ENCODE data around the gene CCDC88C.

The CCDC88C gene

GRCh38 chr14:91284146-91284790, 133.4 kb downstream of the CCDC88C start:
- Mint-ChIP-seq H3K27ac (peak overlapping the region; percentile 91), H3K4me1 (peaks cover 20% of the 10 kb centered on the region), H3K9me3 (no peaks in the 10 kb centered on the region), H3K36me3 (peaks cover 21% of the 10 kb centered on the region), H3K27me3 (no peaks in the 10 kb centered on the region), H3K4me3 (no peak overlapping the region)

DNA sequence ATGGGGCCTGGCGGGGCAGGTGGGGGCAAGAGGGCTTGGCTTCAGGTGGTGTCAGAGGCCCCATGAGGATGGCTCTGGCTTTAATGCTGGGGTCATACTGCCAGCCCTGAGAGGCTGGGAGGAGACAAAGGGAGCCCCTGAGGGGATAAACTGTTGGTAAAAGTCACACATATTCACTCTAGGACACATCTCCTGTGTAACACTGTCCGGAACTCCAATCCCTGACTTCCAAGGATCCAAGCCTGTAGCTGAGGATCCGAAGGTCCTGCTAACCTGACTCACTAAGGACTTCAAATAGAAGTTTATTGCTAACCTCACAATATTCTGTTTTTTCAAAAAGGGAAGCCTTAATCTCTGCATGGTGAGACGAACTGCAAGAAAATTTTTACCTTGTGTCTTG, 134.0 kb downstream of the CCDC88C start:
- Mint-ChIP-seq H3K4me1 (peaks cover 20% of the 10 kb centered on the region), H3K27me3 (no peaks in the 10 kb centered on the region), H3K4me3 (no peak overlapping the region), H3K36me3 (peaks cover 21% of the 10 kb centered on the region), H3K27ac (no peak overlapping the region), H3K9me3 (no peaks in the 10 kb centered on the region)

DNA sequence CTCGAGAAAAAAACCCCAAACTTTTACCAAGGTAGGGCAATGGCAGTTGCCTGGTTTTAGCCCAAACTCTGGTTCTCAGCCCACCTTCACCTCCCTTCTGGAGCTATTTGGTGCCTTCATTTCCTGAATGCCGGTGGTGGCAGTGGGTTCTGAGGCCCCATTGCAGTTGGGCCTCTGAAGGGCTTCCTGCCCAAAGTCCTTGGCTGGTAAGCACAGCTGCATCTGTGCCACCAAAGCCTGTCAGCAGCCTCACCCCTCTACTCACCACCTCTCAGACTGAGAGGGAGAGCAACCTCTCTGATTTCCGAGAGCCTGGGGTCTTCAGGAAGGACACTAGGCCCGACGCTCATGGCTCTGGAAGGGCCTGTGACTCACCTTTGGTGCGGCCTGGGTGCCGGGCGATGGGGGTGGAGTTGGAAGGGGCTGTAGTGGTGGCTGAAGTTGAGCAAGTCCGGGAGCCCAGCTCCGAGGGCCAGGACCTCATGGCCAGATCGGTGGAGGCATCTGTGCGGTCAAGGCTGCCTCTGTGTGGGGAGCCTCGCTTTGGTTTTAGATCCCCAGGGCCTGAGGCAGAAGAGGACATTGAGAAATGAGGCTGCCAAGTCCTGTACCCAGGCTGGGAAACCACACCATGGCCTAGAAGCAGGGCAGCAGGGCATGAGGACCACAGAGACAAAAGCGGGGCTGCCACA, 134.5 kb downstream of the CCDC88C start:
- Mint-ChIP-seq H3K9me3 (no peaks in the 10 kb centered on the region), H3K4me1 (peaks cover 20% of the 10 kb centered on the region), H3K27me3 (no peaks in the 10 kb centered on the region), H3K4me3 (no peak overlapping the region), H3K36me3 (peaks cover 21% of the 10 kb centered on the region), H3K27ac (peak overlapping the region; percentile 91)

DNA sequence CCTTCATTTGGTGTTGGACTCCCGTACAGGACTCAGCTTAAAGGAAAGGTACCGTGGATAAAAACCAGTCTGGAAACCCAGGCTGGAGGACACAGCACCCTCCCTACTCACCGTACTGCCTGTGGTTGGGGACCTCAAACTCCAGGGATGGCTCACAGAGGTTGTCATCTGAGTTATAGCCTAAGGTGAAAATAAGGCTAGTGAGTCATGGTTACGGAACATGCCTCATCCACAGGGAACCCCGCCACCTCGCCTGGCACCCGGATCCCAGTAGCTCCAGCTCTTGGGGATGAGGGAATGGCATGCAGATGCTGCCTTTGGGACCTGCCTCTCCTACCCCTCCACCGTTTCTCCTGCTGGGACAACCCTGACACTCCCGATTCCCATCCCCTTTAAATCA, 136.3 kb downstream of the CCDC88C start:
- peaks cover 17% of the 10 kb centered on the region for H3K4me1 Mint-ChIP-seq
- H3K4me3 Mint-ChIP-seq: no peak overlapping the region
- peaks cover 19% of the 10 kb centered on the region for H3K36me3 Mint-ChIP-seq
- peak overlapping the region; percentile 35 for H3K27ac Mint-ChIP-seq
- no peaks in the 10 kb centered on the region for H3K27me3 Mint-ChIP-seq
- H3K9me3 Mint-ChIP-seq: no peaks in the 10 kb centered on the region

DNA sequence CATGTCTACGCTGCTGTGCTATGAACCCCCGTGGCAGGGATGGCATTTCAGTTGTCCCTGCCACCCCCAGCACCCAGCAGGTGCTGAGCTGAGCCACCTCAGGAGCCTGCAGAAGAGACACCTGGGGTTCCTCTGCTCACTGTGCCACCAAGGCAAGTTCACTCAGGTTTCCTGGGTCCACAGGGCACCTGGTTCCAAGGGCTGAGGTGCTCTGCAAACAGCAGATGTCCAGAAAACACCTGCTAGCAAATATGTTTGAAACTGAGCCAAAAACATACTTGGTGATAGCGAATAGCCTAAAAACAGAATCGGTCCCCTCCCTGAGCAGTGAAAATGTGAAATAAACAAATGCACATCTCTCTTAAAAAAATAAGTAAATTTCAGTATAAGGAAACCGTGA, 137.5 kb downstream of the CCDC88C start:
- no peaks in the 10 kb centered on the region for H3K9me3 Mint-ChIP-seq
- no peak overlapping the region for H3K4me3 Mint-ChIP-seq
- H3K27ac Mint-ChIP-seq: no peak overlapping the region
- H3K4me1 Mint-ChIP-seq: peaks cover 5% of the 10 kb centered on the region
- H3K36me3 Mint-ChIP-seq: peaks cover 11% of the 10 kb centered on the region
- H3K27me3 Mint-ChIP-seq: no peaks in the 10 kb centered on the region

GRCh38 chr14:91279354-91279753, 138.3 kb downstream of the CCDC88C start:
- H3K9me3 Mint-ChIP-seq: no peaks in the 10 kb centered on the region
- H3K27me3 Mint-ChIP-seq: no peaks in the 10 kb centered on the region
- no peak overlapping the region for H3K27ac Mint-ChIP-seq
- H3K4me1 Mint-ChIP-seq: no peaks in the 10 kb centered on the region
- no peak overlapping the region for H3K4me3 Mint-ChIP-seq
- peaks cover 11% of the 10 kb centered on the region for H3K36me3 Mint-ChIP-seq

DNA sequence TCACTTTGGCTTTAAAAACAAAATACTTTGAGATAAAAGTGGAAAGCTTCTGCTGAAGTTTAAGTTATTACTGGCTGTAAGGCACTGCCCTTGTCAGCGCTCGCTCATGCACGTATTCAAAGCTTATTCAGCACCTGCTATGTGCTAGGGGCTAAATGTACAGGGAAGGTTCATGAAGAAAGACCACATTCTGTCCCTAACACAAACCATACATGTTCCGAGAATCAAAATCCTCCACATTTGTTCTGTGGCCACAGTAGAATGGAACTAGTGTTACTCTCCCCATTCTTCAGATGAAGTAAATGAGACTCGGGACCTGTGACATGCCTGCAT, 139.3 kb downstream of the CCDC88C start:
- Mint-ChIP-seq H3K9me3 (no peaks in the 10 kb centered on the region), H3K27me3 (no peaks in the 10 kb centered on the region), H3K4me3 (no peak overlapping the region), H3K27ac (peak overlapping the region; percentile 35), H3K36me3 (peaks cover 7% of the 10 kb centered on the region), H3K4me1 (no peaks in the 10 kb centered on the region)

DNA sequence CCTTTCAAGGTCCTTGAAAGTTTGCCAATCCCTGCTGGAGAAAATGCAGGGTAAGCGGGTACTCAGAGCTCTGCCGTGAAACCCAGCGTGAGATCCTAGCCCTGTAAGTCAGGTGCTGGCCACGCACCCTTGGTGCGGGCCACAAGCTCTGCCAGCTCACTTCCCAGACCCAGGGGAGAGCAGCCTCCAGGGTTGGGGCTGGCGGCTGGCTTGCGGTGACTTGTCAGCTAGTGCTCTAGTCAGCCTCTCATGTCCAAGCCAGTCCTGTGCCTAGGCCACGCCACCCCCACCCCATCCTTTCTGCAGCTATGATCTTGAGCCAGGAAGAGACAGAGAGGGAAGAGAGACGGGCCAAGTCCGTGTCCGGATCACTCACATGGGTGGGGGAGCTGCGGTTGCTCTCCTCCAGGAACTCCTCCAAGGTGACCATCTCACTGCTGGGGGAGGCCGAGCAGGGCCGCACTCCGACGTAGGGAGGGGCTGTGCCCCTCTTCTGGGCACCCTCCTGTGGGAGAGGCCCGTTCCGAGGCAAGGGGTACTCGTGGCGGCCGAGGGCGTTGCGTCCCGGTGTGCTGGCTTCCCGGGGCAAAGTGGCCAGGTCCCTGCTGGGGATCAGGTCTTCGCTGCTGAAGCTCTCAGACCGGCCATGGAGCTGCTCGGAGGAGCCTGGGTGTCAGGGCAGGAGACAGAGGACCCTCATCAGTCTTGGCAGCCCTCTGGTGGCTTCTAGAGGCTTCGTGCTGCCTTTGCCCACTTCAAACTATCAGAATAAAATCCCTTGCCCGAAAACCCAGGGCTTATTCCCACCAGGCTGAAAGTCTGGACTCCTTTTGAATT, 139.9 kb downstream of the CCDC88C start:
- H3K36me3 Mint-ChIP-seq: peaks cover 7% of the 10 kb centered on the region
- H3K27ac Mint-ChIP-seq: peak overlapping the region; percentile 23
- H3K4me1 Mint-ChIP-seq: no peaks in the 10 kb centered on the region

GRCh38 chr14:91274796-91275195, 142.8 kb downstream of the CCDC88C start:
- H3K36me3 Mint-ChIP-seq: peaks cover 8% of the 10 kb centered on the region
- peak overlapping the region; percentile 23 for H3K27ac Mint-ChIP-seq
- no peaks in the 10 kb centered on the region for H3K27me3 Mint-ChIP-seq
- H3K4me1 Mint-ChIP-seq: peaks cover 4% of the 10 kb centered on the region
- no peaks in the 10 kb centered on the region for H3K9me3 Mint-ChIP-seq
- no peak overlapping the region for H3K4me3 Mint-ChIP-seq

More for the DNA sequence above, 139.9 kb downstream of the CCDC88C start:
- H3K9me3 Mint-ChIP-seq: no peaks in the 10 kb centered on the region
- H3K4me3 Mint-ChIP-seq: no peak overlapping the region
- H3K27me3 Mint-ChIP-seq: no peaks in the 10 kb centered on the region

GRCh38 chr14:91273885-91274273, 143.7 kb downstream of the CCDC88C start:
- Mint-ChIP-seq H3K27me3 (no peaks in the 10 kb centered on the region), H3K27ac (no peak overlapping the region), H3K36me3 (peaks cover 9% of the 10 kb centered on the region), H3K4me3 (no peak overlapping the region), H3K4me1 (peaks cover 13% of the 10 kb centered on the region), H3K9me3 (no peaks in the 10 kb centered on the region)

DNA sequence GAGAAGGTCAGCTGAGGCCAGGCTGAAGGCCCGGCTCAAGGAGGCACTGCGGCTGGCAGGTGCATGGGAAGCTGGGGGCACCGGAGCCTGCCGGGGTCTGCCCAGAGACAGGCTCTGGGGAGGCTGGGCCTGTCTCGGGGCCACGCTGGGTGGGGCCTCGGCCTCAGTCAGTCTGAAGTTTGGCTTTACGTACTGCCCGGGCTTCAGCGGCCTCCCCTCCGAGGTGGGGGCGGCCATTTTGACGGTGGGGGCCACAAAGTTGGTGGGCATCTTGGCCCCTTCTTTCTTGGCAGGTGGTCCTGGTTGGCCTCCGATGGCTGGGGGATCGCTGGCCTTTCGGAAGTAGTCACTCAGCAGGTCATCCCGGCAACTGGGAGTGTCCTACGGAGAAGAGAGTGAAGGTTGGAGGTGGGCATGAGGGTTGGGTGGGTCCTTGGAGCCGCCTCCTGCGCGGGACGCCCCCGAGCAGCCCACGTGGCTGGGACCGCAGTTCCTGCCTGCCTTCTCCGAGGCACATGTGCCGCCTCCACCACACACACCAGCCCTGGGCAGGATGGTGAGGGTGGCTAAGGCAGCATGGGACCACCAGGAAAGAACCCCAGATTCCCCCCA, 144.2 kb downstream of the CCDC88C start:
- Mint-ChIP-seq H3K27ac (no peak overlapping the region), H3K27me3 (no peaks in the 10 kb centered on the region), H3K36me3 (peaks cover 9% of the 10 kb centered on the region), H3K4me3 (no peak overlapping the region), H3K9me3 (no peaks in the 10 kb centered on the region), H3K4me1 (peaks cover 13% of the 10 kb centered on the region)

DNA sequence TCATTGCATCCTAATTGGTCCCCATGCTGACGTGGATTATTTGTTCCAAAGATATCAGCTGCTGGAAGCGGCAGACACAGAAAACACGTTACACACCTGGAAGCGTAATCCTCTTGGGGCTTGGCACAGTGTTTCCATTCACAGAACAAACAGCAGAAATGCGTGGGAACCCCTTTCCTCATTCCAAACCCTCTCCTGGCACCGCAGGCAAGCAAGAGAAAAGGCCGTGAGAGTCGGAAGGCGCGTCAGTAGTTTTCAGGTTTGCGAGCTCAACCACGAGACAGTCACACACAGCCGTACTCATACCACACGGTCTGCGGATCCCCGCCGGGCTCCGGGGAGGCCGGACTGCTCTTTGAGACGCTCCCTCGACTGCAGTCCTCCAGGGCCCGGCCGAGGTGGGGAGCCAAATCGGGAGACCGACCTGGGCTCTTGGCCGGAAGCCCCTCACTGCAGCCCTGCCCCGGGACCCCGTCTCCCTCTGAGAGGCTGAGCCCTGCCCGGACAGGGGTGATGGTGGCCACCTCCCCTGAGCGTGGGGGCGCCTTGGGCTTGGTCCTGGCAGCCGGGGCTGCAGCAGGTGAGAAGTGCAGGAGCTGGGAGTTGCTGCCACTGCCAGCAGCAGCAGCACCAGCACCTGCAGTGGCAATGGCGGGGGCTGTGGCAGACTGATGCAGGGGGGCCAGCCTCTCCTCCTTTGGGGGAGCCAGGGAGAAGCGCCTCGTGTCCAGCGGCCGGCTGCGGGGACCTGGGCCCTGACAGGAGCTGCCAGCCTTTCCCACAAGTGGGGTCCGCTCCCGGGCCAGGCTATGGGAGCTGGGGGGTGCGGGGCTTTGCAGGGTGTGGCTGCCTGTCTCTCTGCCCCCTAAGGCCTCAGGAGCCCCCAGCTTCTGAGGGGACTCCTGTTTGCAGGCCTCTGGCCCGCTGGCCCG, 145.0 kb downstream of the CCDC88C start:
- H3K4me1 Mint-ChIP-seq: peaks cover 21% of the 10 kb centered on the region
- H3K36me3 Mint-ChIP-seq: peaks cover 12% of the 10 kb centered on the region
- no peak overlapping the region for H3K27ac Mint-ChIP-seq
- H3K9me3 Mint-ChIP-seq: no peaks in the 10 kb centered on the region
- H3K27me3 Mint-ChIP-seq: no peaks in the 10 kb centered on the region
- H3K4me3 Mint-ChIP-seq: no peak overlapping the region

DNA sequence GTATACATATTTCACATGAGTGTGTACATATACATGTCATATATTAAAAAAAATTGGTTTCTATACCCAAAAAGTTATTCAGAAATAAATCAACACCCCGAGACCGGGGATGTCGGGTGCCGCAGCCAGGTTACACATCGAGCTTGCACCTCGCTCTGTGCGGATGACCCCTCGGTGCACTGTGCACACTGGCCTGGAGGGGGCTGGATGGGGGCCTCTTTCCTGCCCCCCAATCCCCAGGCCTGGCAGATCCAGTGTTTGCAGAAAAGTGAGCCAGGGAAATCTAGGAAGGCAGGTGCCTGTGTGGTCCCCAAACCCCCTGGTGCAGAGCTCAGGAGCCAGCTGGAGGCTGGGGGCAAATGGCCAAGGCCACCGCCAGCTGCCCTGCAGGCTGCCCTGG, 146.0 kb downstream of the CCDC88C start:
- Mint-ChIP-seq H3K27ac (no peak overlapping the region), H3K4me3 (no peak overlapping the region), H3K36me3 (peaks cover 12% of the 10 kb centered on the region)

DNA sequence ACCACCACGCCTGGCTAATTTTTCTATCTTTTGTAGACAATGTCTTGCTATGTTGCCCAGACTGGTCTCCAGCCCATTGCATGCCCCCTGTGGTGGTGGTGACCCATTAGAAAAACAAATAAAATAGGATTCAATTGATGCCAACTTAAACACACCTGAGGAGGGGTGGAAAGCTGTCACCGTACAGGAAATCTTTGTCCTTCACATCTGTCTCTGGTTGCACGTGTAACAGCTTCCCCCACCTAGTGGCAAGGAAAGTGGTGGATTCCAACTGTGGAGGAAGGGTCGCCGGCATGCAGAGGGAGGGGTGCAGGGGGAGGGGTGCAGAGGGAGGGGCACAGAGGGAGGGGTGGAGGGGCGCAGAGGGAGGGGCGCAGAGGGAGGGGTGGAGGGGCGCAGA, 147.0 kb downstream of the CCDC88C start:
- H3K27ac Mint-ChIP-seq: no peak overlapping the region
- H3K36me3 Mint-ChIP-seq: peaks cover 12% of the 10 kb centered on the region

More for the DNA sequence above, 146.0 kb downstream of the CCDC88C start:
- Mint-ChIP-seq H3K27me3 (no peaks in the 10 kb centered on the region), H3K9me3 (no peaks in the 10 kb centered on the region), H3K4me1 (peaks cover 28% of the 10 kb centered on the region)

DNA sequence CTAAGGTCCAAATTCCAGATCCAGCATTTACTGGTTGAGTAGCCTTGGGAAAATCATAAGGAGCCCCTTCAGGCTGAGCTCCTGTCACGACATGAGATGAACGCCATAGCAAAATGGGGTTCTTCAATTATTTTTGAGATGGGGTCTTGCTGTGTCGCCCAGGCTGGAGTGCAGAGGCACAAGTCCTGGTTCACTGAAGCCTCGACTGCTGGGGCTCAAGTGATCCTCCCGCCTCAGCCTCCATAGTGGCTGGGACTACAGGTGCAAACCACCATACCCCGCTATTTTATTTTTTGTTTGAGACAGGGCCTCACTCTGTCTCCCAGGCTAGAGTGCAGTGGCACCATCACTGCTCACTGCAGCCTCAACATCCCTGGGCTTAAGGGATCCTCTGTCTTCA, 147.4 kb downstream of the CCDC88C start:
- Mint-ChIP-seq H3K4me3 (no peak overlapping the region), H3K4me1 (peaks cover 39% of the 10 kb centered on the region), H3K27me3 (no peaks in the 10 kb centered on the region), H3K36me3 (peaks cover 12% of the 10 kb centered on the region), H3K9me3 (no peaks in the 10 kb centered on the region), H3K27ac (no peak overlapping the region)

More for the DNA sequence above, 147.0 kb downstream of the CCDC88C start:
- Mint-ChIP-seq H3K4me3 (no peak overlapping the region), H3K27me3 (no peaks in the 10 kb centered on the region), H3K4me1 (peaks cover 35% of the 10 kb centered on the region), H3K9me3 (no peaks in the 10 kb centered on the region)
